Right lobe of liver (tissue), 6 donors: ENCODE measurements around the gene ENOX1. TPM values are rescaled to one million over a fixed set of nuclear protein-coding genes. Genes with fewer than 3 reads are reported as not detected.
A peak's percentile ranks its signal among the peaks of the same experiment; 100 is the strongest.

Experiments
- ATAC-seq, 4 donors: fragments of 200-7000 bp; cut with Tn5 transposase; one replicate each; pipeline ENCODE4 v1.9.1; 2020; ENCODE audit warnings: mild to moderate bottlenecking in 4 of 4, moderate library complexity in 4 of 4
- DNase-seq, 3 donors: peaks; one replicate each; pipeline ENCODE4 v3.0.0-alpha.2; 2020
- H3K27ac ChIP-seq, 3 donors: fragments of 200-600 bp; one replicate each; pipeline ENCODE4 v1.8.0; 2022
- H3K27me3 ChIP-seq, 2 donors: fragments of 200-600 bp; one replicate each; pipeline ENCODE4 v1.8.0; 2022
- H3K36me3 ChIP-seq, 4 donors: fragments of 200-600 bp; sonication (generic) in 1 of 4; one replicate each; pipeline versions ENCODE4 v1.5.1 to v1.8.0; 2017 to 2022; ENCODE audit warnings: control low read depth in 1 of 4
- H3K4me1 ChIP-seq, 4 donors: fragments of 200-600 bp; sonication (generic) in 1 of 4; one replicate each; pipeline versions ENCODE4 v1.5.1 to v1.8.0; 2017 to 2022; ENCODE audit warnings: control low read depth in 1 of 4
- H3K4me3 ChIP-seq, 3 donors: fragments of 200-600 bp; one replicate each; pipeline ENCODE4 v1.8.0; 2022
- H3K9me3 ChIP-seq, 4 donors: fragments of 200-600 bp; sonication (generic) in 1 of 4; one replicate each; pipeline versions ENCODE4 v1.5.1 to v1.8.0; 2017 to 2022; ENCODE audit warnings: control low read depth in 1 of 4
- POLR2A ChIP-seq: fragments of 450-650 bp; IDR thresholded peaks from one replicate; pipeline ENCODE4 v1.6.1; 2017; ENCODE audit warnings: antibody characterized with exemption, mild to moderate bottlenecking
- WGBS: methylation state at CpG from one replicate; pipeline ENCODE4 v1.1.6; 2018; ENCODE audit warnings: low coverage, low lambda C conversion rate; ENCODE audit not compliant: insufficient coverage; ENCODE audit errors: missing lambda C conversion rate; 5-methylcytosine and 5-hydroxymethylcytosine counted together
- intact Hi-C, 2 donors: fragments of 100-400 bp; cut with DNase I; formaldehyde crosslinking; loops; one replicate each; pipeline versions ENCODE4 v1.11.2 to v1.14.1; 2022
- total RNA-seq, 6 experiments: library from RNA; depleted of rRNA in 2 of 6; stranded (reverse); fragments of >200 nt in 2 of 6; fragmentation: NEBNext Ultra II Directional in 3 of 6; extraction: Animal tissue kit (Norgen Biotek cat#: 25700) in 3 of 6; gene quantifications; one replicate each; pipeline versions ENCODE4 v1.1.0 to v1.2.4, GENCODE V29; 2016 to 2023
- TF ChIP-seq, protein P1 (sequence below), 4 donors: fragments of 200-600 bp in 3 of 4; fragments of 450-650 bp in 1 of 4; IDR thresholded peaks; one replicate each; pipeline versions ENCODE4 v1.5.1 to v1.8.0; 2016 to 2022; ENCODE audit warnings: antibody characterized with exemption in 4 of 4, mild to moderate bottlenecking in 2 of 4
- donor health status: DM: no; HTN: yes; CAD: no.
- donor health status: DM: no; HTN: no; CAD: no.
- donor health status: DM: no; HTN: no; CAD: no.
- donor health status: DM: no; HTN: yes; CAD: no.
- donor health status: DM: no; HTN: yes; CAD: no.

Gene ENOX1
- total RNA-seq, 6 experiments from 2014 or later, result 0.07 to 0.16 TPM; not detected in 4

GRCh38 chr13:43316281-43316680 lies 470.5 kb downstream of the ENOX1 start:
- H3K36me3 ChIP-seq, result no peaks in the 10 kb centered on the region
- WGBS, result 77% methylated on average over 2 of the region's 2 CpGs

DNA sequence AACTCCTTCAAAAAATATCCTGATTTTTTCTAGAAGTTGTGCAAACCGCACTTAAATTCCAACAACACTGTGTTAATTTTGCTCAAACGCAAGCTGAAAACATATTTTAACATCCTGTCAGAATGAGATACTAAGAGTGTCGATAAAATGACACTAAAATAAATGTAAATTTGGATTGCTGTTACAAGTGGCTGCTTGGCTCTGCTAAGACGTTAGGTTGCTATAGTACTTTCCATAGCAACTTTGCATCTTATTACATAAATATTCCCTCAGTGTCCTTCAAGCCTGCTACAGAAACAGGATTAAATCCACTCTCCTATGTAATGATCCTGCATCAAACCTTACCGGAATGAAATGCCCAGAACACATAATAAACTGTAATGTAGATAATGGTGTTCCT lies 471.2 kb downstream of the ENOX1 start:
- 83% methylated on average over 5 of the region's 5 CpGs for WGBS

More at GRCh38 chr13:43316281-43316680, 470.5 kb downstream of the ENOX1 start:
- DNase-seq (no peak), ATAC-seq (no peak)
- no peak overlapping the region for H3K27ac ChIP-seq
- no peaks in the 10 kb centered on the region for H3K27me3 ChIP-seq
- intact Hi-C loops, result no loop called here
- H3K9me3 ChIP-seq, result no peaks in the 10 kb centered on the region
- H3K4me3 ChIP-seq, result no peak overlapping the region
- no peak for TF ChIP-seq POLR2A
- TF ChIP-seq, protein P1, sequence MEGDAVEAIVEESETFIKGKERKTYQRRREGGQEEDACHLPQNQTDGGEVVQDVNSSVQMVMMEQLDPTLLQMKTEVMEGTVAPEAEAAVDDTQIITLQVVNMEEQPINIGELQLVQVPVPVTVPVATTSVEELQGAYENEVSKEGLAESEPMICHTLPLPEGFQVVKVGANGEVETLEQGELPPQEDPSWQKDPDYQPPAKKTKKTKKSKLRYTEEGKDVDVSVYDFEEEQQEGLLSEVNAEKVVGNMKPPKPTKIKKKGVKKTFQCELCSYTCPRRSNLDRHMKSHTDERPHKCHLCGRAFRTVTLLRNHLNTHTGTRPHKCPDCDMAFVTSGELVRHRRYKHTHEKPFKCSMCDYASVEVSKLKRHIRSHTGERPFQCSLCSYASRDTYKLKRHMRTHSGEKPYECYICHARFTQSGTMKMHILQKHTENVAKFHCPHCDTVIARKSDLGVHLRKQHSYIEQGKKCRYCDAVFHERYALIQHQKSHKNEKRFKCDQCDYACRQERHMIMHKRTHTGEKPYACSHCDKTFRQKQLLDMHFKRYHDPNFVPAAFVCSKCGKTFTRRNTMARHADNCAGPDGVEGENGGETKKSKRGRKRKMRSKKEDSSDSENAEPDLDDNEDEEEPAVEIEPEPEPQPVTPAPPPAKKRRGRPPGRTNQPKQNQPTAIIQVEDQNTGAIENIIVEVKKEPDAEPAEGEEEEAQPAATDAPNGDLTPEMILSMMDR (IDR thresholded peaks at IDR 0.05), result no peak
- peaks cover 0 to 27% (median 3%) of the 10 kb centered on the region in 4 donors for H3K4me1 ChIP-seq

DNA sequence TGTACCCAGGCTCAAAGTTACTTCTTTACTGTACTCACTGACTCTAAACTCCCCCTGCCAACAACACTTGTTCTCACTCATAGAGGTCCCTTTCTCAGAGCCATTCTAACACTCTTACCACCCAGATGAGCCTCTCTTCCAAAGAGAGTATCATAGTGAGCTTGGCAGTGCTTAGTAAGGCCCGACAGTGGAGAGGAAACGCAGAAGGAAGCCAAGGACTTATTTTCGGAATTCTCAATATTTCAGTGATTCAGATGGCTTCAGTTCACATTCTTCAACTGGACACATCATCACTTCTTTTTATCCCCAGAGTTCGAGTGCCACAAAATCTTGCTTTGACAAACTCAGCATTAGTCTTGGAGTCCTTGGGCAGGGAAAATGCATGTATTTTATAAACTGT lies 477.5 kb downstream of the ENOX1 start:
- H3K4me1 ChIP-seq, result peaks cover 0 to 13% (median 6%) of the 10 kb centered on the region in 4 donors
- TF ChIP-seq POLR2A, result no peak
- TF ChIP-seq, protein P1 (IDR thresholded peaks at IDR 0.05), result no peak
- 62% methylated on average over 4 of the region's 4 CpGs for WGBS
- no peaks in the 10 kb centered on the region for H3K27me3 ChIP-seq
- no peaks in the 10 kb centered on the region for H3K36me3 ChIP-seq
- no peak overlapping the region for H3K27ac ChIP-seq
- ATAC-seq (no peak), DNase-seq (no peak)
- intact Hi-C loops, result loop anchor here in 1 of 2 donors (10.0 kb wide), 1 partner anchor 495 kb away; no protein-coding TSS in a partner anchor
- no peak overlapping the region for H3K4me3 ChIP-seq
- H3K9me3 ChIP-seq, result no peaks in the 10 kb centered on the region

More for the DNA sequence above, 471.2 kb downstream of the ENOX1 start:
- TF ChIP-seq, protein P1 (IDR thresholded peaks at IDR 0.05), result no peak
- TF ChIP-seq POLR2A, result no peak
- Histone ChIP-seq H3K9me3 (no peaks in the 10 kb centered on the region), H3K4me3 (no peak overlapping the region), H3K4me1 (peaks cover 0 to 27% (median 3%) of the 10 kb centered on the region in 4 donors), H3K36me3 (no peaks in the 10 kb centered on the region), H3K27ac (no peak overlapping the region), H3K27me3 (no peaks in the 10 kb centered on the region)
- ATAC-seq (no peak), DNase-seq (no peak)
- intact Hi-C loops, result no loop called here

DNA sequence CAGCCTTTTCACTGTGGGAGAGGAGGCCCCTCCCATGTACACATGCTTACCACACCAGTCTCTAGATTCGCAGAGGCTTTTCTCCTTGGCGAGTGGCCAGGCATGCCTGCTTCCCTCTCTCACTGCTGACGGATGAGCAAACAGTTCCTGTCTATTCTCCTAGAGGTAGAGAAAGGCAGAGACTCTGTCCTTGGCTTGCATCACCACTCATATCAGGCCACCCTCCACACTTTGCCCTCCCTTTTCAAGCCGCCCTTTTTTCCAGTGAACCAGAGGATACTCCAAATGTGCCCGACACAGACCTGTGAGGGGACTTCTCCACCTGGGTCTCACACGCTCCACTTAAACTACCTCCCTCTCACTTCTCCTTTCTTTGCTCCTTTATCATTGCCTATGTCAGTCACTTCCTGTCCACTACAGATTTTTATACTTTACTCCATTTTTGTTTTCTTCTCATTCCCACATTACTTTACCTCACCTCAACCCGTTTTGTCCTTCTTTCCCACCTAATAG lies 478.8 kb downstream of the ENOX1 start:
- intact Hi-C loops, result loop anchor here in 1 of 2 donors (10.0 kb wide), 1 partner anchor 497 kb away; no protein-coding TSS in a partner anchor
- Histone ChIP-seq H3K27ac (peak overlapping the region in 1 of 3 donors; percentile 55), H3K27me3 (no peaks in the 10 kb centered on the region), H3K4me1 (peaks cover 0 to 13% (median 6%) of the 10 kb centered on the region in 4 donors), H3K36me3 (no peaks in the 10 kb centered on the region), H3K4me3 (no peak overlapping the region), H3K9me3 (no peaks in the 10 kb centered on the region)
- TF ChIP-seq, protein P1 (IDR thresholded peaks at IDR 0.05), result peak in 1 of 4 donors; percentile 19
- TF ChIP-seq POLR2A, result no peak
- DNase-seq, result peak; percentile 92 to 96 (median 92)
- peak; percentile 88 to 96 (median 94) for ATAC-seq
- WGBS, result 27% methylated on average over 5 of the region's 7 CpGs
